Breast epithelium (tissue), 3 donors: Measurements from ENCODE around the gene NEMP2.

Experiments used
- POLR2A ChIP-seq: fragments of 450-650 bp; IDR thresholded peaks from one replicate; pipeline ENCODE4 v1.6.1; 2016; ENCODE audit warnings: antibody characterized with exemption, mild to moderate bottlenecking, moderate library complexity
- TF ChIP-seq, protein P1 (sequence below), 3 donors: fragments of 450-650 bp; IDR thresholded peaks; one replicate each; pipeline ENCODE4 v1.5.1; 2016 to 2017; ENCODE audit warnings: antibody characterized with exemption in 3 of 3, mild to moderate bottlenecking in 3 of 3, moderate library complexity in 3 of 3

DNA sequence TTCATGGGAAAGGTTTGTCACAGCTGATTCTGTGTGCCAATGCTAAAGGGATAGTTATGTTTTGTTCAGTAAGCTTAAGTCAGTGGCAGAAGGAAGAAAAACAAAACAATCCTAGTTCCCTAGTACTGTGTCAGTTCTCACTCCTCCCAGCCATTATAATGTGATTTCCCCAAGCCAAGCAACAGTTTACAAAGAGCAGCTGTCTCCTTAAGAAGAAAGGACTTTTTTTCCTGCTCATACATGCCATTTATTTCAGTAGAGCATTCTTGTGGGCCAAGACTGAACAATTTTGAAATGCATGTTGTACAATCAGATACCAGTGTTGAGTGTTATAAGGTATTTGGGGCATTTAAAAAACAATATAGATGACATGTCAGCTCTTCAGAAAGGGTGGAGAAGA lies 52.1 kb downstream of the NEMP2 start:
- TF ChIP-seq, protein P1, sequence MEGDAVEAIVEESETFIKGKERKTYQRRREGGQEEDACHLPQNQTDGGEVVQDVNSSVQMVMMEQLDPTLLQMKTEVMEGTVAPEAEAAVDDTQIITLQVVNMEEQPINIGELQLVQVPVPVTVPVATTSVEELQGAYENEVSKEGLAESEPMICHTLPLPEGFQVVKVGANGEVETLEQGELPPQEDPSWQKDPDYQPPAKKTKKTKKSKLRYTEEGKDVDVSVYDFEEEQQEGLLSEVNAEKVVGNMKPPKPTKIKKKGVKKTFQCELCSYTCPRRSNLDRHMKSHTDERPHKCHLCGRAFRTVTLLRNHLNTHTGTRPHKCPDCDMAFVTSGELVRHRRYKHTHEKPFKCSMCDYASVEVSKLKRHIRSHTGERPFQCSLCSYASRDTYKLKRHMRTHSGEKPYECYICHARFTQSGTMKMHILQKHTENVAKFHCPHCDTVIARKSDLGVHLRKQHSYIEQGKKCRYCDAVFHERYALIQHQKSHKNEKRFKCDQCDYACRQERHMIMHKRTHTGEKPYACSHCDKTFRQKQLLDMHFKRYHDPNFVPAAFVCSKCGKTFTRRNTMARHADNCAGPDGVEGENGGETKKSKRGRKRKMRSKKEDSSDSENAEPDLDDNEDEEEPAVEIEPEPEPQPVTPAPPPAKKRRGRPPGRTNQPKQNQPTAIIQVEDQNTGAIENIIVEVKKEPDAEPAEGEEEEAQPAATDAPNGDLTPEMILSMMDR (IDR thresholded peaks at IDR 0.05) = no peak
- no peak for TF ChIP-seq POLR2A
